HG02610 (cell line): ENCODE data around the gene IQCH.

Source experiments
- ATAC-seq: cut with Tn5 transposase; IDR thresholded peaks from one replicate; pipeline ENCODE4 v1.9.1; 2021; ENCODE audit warnings: mild to moderate bottlenecking, moderate library complexity; ENCODE audit not compliant: unreplicated experiment

Gene IQCH

DNA sequence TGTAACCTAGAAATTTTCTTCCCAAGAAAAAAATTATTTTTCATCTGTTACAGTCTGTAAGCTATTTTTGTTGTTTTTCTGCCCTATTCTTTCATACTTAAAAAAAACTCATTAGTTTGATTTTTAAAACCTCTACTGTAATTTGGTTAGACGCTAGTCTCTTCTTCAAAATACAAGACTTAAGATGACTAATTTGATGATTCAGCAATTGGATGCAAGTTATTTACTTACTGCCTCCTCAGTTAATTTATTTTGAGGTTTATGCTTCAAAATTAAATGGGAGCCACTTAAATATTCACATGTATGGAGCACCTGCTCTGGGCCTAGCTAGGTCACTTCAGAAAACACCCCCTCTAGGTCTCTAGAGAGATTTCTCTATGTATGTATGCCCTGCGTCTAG is 132.4 kb downstream of the IQCH start:
- ATAC-seq = no peak

DNA sequence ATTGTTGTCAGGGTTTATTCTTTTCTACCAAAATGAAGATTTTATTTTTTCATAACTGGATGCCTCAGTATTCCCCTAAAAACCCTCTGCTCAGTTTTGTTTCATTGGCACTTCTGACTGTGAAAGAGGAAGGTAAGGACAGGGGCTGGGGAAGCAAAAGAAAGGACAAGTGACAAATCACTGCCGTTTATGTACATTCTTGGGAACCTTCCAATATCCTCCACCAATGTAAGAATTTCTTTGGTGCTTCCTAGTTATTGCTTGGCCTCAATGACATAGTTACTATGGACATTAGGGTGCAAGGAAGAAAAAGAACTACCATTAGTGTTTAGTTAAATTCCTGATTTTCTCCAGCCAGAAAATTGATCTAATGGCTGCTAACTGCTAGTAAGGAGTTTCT is 135.4 kb downstream of the IQCH start:
- no peak for ATAC-seq

DNA sequence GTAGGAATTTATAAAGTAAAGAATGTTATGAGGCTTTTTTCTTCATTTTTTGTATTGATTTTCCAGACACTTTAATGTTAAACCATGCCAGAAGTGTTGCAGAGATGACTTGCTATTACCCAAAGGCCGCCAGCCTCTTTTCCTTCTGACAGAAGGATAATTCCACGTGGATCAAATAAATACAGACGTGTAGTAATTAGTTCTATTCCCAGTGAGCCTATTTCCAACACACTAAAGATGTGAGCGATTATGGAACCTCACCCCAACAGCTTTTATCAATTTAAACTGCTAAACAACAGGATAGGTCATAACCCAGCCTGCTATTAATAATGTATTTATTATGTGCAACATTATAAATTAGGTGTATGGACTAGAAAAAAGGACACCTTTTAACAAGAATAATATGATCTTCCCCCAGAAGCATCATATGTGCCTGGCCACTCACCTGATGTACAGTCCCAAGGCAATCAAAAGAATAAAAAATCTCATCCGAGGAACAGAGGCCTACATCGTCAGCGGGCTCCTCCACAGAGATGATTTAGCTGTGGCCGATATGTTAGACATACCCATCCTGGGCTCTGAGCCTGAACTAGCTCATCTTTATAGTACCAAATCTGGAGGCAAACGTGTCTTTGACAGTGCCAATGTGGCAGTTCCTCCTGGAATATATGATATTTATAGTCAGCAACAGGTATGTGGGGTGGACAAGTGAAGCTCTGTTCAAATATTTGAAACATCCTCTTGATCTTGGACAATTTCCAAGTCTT is 140.5 kb downstream of the IQCH start:
- no peak for ATAC-seq

DNA sequence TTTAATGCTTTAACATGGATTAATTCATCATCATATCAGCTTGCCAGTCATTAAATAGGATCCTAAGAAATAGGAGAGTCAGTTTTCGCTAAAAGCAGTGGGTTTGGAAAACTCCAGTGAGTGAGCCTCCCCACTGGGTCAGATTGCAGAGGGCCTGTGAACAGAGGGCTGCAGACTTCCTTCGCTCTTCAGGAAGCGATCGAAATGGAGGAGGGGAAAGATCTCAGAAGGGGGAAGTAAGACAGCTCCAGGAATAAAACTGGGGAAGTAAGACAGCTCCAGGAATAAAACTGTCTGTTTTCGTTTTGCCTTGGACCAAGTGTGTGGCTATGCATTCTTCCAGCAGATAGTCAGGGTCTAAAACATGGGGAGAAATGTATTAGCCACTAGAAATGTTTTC is 141.5 kb downstream of the IQCH start:
- no peak for ATAC-seq

DNA sequence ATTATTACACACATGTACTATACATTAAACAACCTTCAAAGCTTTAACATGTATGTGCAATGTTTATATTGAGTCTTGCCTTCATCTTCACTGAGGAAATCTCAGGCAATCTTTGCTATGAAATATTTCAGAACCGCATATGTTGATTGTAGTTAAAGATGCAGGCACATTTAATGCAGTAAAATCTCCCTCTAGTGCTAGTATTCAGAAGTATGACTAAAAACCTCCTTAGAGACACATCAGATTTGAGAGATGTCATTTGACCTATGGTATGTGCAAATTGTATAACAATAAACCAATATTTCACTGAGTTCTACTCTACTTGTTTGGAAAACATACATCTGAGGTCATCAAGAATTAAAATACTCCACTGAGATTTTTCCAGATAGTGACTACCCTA is 142.6 kb downstream of the IQCH start:
- no peak for ATAC-seq

DNA sequence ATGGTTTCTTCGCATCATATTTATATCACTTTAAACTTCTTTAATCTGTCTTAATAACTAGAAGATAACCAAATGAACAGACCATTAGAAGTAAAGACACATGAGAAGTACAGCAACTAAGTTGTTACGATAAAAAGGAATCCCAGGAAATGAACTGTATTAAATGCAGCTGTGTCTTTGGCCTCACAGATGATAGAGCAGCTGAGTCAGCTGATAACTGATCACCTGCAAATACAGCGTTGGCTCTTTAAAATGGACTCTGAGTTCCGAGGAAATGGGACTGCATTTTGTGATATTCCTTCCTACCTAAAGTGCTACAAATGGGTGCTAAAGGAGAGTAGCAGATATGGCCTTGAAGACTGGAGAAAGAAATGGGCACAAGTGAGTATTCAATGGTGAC is 145.3 kb downstream of the IQCH start:
- ATAC-seq = no peak

DNA sequence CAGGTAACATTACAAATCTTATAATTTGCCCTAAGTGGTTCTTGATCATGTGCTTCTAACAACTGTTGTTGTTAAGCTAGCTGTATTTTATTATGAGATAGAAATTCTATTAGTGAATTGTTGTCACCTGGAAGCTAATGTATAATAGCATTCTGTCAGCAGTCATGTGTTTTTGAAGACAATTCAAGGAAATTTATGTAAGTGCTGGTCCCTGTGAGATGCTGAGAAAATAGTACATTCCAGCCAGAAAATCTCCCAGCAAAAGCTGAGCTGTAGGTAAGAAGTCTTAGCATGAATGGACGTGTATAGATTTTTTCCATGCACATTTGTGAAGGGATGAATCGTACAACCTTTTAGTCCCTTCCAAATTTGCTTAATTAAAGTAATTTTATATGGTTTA is 146.3 kb downstream of the IQCH start:
- ATAC-seq = no peak

DNA sequence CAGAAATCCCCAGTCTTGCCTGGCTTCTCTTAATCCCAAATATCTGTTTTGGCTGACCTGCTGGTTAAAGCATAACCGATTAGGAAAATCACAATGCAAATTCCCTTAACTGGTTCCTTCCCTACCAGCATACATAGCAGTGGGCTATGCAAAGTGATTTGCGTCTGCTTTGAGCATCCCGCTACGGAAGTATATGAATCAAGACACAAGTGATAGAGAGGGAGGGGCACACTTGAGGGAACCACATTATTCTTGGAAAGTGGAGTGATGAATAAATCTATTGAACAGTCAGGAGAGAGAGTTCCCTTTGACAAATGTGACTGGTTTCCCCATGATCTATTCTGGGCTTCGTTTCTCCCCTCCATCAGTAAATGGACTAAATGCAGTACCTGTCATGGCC is 146.8 kb downstream of the IQCH start:
- ATAC-seq = no peak

DNA sequence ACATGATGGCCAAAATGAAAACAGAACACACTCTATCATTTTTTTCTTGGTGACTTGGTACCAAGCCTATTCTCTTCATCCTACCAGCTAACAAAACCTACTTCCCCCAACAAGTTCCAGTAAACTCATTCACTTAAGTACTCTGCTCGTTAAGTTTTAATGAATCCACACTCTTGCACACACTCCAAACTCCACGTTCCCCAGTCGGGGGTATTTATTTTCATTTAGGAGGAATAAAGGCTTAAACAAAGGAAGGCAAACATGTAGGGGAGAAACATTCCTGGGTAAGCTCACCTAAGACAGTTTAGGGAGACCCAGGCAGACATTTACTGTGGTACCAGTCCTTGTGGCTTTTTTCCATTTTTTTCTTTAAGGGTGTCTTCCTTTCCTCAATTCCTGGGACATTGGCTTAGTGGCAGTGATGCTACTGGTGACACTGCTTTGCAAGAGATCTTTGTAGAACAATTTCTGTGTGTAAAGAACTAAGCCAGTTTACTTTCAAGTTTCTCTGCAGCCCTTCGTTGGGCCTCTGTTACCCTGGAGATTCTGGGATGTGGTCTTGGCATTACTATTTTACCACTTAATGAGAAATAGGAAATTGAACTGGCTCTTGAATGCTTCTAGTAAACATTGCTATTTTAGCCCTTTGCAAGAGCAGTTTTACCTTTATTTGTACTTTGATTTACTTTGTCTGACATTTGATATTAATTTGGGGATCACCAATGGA is 149.0 kb downstream of the IQCH start:
- ATAC-seq = no peak

DNA sequence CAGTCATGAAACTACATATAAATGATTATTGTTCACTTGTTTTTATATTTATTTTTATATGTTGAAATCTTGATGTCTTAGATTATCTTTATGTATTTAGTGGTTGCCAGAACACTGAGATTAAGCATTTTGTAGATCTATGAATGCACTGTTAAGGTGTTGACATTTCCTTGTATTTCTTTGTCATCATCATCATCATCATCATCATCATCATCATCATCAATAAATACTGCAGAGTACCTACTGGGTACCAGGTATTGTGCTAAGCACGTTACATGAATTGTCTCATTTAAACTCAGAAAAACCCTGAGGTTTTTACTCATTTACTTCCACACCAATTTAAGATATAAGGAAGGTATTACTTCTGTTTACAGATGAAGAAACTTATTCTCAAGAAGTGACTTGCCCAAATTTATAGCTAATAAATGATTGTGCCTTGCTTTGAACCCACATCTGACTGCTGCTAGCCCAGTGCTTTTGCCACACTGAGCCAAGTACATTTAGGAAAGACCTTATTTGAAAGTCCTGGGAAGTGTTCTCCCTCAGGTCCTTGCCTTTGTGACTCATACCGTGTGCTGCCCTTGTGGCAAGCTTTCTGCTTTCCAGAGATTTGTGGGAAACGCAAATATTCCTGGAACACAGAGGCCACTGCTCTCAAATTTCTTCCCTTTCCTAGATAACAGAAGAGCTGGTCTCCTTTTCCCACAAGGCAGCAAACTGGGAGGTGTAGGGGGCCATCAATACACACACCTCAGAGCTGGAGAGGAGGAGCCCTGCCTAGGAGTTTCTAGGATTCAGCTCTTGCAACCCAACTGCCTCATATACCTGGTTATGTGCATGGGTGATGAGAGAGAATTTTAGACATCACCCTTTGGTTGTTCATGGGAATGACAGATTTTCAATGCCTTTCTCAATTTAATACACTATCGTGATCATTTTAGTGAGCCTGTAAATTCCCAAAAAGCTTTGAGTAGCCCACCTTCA is 150.9 kb downstream of the IQCH start:
- no peak for ATAC-seq

DNA sequence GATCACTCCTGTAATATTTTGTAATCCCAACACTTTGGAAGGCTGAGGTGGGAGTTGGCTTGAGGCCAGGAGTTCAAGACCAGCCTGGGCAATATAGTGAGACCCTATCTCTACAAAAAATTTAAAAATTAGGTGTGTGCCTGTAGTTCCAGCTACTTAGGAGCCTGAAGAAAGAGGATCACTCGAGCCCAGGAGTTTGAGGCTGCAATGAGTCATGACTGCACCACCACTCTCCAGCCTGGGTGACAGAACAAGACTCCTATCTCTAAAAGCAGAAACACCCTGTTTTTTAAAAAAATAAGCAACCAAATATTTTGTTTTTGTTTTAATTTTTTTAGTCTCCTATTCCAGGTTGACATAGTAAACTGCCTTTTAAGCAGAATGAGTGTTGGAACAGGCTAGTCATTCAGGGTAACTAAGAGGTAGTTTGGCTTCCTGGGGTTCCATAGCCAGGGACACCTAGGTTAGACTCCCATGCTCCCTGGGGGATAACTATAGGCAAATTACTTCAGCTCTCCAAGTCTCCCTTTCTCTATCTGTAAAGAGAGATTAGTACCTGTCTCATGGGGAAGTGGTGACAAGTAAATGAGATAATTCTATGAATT is 151.8 kb downstream of the IQCH start:
- no peak for ATAC-seq

DNA sequence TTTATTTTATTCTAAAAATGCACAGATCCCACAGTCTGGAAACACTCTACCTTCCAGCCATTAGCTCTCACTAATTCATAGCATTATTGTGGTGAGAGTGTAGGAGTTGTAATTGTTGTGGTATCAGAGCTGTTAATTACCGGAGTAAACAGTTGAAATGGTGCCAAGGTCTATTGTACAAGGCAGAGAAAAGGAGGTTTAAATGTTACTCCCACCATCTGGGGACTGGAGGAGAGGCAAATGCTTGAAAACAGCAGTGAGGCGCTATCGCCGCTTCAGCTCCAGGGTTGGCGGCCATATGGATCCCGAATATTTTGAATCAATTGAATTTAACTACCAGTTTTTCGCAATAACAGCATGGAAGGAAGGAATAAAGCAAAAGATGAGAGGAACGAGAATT is 153.2 kb downstream of the IQCH start:
- no peak for ATAC-seq

DNA sequence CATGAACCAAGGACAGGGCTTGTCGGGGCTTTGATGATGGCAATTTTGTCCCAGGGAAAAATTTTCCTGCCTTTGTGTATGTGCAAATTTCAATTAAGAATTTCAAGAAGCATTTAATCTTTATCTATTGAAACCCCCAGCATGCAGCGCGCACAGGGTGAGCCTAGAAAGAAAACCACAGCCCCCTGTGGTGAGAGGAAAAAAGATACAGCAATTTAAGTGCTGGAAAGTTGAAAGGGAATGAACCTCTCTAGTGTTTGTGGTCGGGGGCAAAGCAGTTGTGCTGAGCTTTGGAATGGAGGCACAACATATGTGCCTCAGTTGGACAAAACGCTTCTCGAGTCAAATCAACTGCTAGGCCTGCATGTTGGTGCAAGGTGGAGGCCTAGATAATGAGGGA is 154.6 kb downstream of the IQCH start:
- no peak for ATAC-seq

DNA sequence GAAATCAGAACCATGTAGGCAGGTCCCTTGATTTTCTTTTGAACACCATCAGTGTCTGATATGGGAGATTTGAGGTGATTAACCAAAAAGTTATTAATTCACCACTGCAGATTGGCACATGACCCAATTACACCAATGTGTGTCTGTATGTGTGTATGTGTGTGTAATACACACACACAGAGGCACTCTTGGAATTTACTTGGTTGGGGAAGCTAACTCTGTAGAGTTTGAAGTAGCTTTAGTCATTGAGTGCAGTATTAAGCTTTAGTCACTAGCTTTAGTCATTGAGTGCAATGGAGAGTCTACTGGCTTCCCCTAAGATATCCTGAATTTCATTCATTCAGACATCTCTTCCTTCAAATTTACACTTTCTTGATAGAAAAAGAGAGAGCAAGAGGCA is 156.9 kb downstream of the IQCH start:
- ATAC-seq = no peak

DNA sequence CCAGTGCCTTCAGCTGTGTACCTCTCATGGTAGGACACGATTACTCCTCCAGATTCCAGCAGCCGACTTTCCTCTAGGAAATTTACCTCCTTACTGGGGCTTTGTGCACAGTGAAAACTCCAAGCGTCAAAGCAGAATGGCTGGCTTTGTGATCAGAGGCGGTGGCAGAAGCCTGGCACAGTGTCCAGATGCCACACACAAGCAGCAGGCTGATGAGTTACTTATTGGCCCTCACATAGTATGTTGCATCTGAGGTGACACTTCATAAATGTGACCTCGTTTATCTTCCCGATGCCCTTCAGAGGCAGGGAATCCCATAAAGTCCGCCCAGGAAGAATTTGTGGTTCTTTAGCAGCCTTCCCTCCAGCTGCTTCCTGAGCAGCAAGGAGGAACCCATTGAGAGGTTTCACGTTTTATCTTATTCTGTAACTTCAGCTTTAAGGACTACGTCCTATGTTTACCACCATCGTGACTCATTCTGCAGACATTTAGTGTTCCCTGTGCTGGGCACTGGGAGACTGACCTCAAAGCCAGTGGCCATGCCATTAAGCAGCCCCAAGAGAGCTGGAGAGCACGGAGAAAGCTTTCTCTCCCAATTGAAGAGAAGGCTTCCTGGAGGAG is 159.3 kb downstream of the IQCH start:
- ATAC-seq = no peak

DNA sequence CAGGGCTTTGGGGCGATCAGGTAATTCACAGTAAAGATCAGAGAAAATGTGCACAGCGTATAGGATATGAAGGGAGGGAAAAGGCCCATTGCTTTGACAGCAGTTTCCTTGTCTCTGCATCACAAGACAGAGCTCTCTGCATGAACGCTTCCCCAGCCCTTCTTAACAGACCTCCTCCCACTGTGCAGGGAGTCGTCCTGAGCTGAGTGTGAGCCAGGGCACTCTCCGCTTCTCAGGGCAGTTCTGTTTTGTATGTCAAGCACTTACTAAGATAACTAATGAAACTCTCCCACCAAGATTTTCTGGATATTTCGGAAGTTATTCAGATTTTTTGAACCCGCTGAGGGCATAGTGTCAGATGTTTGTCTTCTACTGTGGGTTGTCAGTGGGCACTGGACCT is 160.6 kb downstream of the IQCH start:
- ATAC-seq = no peak

DNA sequence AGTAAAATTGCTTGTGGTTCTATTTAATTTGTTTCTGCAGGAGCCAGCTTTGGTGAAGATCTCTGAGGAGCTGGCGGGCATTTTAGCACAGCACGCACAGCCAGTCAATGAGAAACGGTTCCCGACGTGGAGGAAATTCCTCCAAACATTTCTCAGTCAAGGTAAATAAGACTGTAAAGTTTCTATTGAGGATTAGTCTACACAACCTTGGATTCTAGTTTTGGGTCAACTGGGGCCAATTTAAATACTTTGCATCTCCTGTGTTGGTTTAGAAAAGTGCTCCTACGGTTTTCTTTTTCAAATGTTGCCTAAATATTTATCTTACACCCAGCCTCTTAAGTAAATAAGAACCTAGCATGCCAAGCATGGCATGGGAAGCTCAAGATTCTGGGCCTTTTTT is 162.3 kb downstream of the IQCH start:
- no peak for ATAC-seq

DNA sequence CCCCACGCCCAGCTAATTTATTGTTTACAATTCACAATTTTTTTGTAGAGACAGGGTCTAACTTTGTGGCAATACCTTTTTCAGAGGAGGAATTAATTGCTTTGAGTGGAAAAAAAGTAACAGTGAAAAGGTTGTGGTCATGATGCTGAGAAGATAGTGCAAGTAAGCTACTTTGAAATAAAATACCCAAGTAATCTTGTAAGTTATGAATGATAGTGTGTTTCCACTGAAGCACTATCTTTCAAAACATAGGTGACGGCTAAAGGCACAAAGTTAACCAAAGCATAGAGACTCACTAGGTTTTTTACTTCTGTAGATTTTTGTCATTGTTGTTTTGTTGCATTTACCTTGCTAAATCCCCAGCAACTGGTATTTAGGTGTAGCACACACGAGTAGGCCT is 165.1 kb downstream of the IQCH start:
- ATAC-seq = no peak

DNA sequence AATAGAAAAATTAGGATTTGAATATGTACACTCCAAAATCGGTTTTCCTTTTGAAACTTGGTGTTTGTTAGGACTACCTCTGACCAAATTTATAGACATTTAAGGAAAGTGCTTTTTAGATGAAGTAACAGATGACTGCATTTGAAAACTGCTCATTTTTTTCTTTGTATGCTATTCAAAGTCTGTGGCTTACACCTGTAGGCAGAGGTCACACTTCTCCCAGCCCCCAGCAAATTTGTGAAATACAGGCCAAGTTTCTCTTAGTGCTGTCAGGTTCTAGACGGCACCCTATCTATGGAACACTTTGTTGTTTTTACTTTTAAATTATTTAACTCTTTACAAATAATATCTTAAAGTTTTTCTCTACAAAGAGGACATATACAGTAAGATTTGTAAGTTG is 165.6 kb downstream of the IQCH start:
- no peak for ATAC-seq

DNA sequence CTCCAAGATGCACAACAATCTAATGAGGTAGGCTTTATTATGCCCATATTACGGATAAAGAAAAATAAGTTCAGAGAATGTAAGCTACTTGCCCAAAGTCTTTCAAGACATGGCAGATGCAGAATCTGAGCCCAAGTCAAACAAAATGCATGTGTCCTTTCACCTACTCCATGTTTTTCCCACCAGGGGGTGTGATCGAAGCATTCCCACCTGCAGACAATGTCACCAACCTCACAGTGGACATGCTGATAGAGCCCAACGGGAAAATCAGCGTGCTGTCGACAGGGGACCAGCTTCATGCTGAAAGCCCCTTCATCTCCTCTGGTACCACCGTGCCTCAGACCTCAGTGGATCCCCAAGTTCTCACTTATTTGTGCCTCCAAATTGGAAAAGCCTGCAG is 166.5 kb downstream of the IQCH start:
- ATAC-seq = no peak

DNA sequence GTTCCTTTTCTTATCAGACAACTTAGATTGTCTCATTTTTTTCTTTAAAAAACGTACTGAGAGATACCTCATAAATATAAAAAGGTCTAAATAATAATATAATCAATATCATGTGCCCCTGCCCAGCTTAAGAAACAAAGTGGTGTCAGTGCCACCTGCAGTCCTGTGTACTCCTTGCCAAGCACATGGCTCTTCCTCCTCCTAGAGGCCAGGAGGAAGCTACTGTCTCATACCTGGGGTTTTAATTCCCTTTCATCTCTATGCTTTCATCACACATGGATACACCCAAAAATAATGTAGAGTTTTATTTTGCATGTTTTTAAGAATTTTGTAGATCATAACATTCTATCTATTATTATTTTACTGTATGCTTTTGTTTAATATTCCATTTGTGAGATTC is 167.7 kb downstream of the IQCH start:
- no peak for ATAC-seq
